Spleen (tissue), 7 donors: Measurements from ENCODE around the gene P3H2.

Experiments
- POLR2A ChIP-seq, 3 donors: fragments of 450-650 bp; IDR thresholded peaks; one replicate each; pipeline ENCODE4 v1.5.1; 2017; ENCODE audit warnings: antibody characterized with exemption in 3 of 3, mild to moderate bottlenecking in 1 of 3
- POLR2AphosphoS5 ChIP-seq, 3 donors: sonication (generic); formaldehyde crosslinking; IDR thresholded peaks; one replicate each; pipeline ENCODE4 v1.5.1; 2017; ENCODE audit warnings: antibody characterized with exemption in 3 of 3
- TF ChIP-seq, protein P1 (sequence below), 11 experiments: fragments of 200-600 bp in 7 of 11; fragments of 450-650 bp in 4 of 11; sonication (generic) in 4 of 11; IDR thresholded peaks in 8 of 11; conservative IDR thresholded peaks in 3 of 11; 1 replicate in 7 of 11; 2 replicates in 4 of 11; pipeline versions ENCODE4 v1.4.0 to v1.8.0; 2016 to 2021; ENCODE audit warnings: antibody characterized with exemption in 11 of 11, inconsistent platforms in 4 of 11, mild to moderate bottlenecking in 1 of 11
- donor health status: DM: no; HTN: no; CAD: no; lungs with moderate emphysema.
- donor health status: DM: no; HTN: no; CAD: no.
- donor health status: DM: no; HTN: no; CAD: no.

- TF ChIP-seq, protein P1, sequence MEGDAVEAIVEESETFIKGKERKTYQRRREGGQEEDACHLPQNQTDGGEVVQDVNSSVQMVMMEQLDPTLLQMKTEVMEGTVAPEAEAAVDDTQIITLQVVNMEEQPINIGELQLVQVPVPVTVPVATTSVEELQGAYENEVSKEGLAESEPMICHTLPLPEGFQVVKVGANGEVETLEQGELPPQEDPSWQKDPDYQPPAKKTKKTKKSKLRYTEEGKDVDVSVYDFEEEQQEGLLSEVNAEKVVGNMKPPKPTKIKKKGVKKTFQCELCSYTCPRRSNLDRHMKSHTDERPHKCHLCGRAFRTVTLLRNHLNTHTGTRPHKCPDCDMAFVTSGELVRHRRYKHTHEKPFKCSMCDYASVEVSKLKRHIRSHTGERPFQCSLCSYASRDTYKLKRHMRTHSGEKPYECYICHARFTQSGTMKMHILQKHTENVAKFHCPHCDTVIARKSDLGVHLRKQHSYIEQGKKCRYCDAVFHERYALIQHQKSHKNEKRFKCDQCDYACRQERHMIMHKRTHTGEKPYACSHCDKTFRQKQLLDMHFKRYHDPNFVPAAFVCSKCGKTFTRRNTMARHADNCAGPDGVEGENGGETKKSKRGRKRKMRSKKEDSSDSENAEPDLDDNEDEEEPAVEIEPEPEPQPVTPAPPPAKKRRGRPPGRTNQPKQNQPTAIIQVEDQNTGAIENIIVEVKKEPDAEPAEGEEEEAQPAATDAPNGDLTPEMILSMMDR (IDR thresholded peaks at IDR 0.05 in 8 of 11, conservative IDR thresholded peaks at IDR 0.05 in 3 of 11), result no peak
- TF ChIP-seq POLR2AphosphoS5 (IDR thresholded peaks at IDR 0.05) (no peak), POLR2A (IDR thresholded peaks at IDR 0.05) (no peak)
Measured at GRCh38 chr3:189921770-189922169, 198.9 kb downstream of the P3H2 start.
